DMS153 treated with DMSO at 0.1 percent for 48 hours (cell line): ENCODE data around the gene SAMD8.
"Not testable (repeated sequence)": the region's sequence is repeated elsewhere in the genome, so short reads cannot be mapped to it uniquely, and the experiment has no call there.

Experiments
- DNase-seq: peaks from one replicate; lab custom pipeline; 2025; ENCODE audit not compliant: unreplicated experiment; lab: John Stamatoyannopoulos, UW

Gene SAMD8

GRCh38 chr10:75191821-75192568, 80.5 kb downstream of the SAMD8 start:
- no peak for DNase-seq

DNA sequence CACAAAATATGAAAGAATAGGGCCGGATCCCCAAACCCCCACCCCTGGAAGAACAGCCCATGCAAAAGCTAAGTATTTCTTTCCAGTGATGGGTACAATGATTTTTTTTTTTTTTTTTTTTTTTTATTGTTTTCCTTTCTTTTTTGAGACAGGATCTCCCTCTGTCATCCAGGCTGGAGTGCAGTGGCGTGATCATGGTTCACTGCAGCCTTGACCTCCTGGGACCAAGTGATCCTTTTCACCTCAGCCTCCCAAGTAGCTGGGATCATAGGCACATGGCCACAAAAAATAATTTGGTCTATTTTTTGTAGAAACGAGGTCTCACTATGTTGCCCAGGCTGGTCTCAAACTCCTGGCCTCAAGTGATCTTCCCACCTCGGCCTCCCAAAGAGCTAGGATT, 83.2 kb downstream of the SAMD8 start:
- DNase-seq: not testable (repeated sequence)

DNA sequence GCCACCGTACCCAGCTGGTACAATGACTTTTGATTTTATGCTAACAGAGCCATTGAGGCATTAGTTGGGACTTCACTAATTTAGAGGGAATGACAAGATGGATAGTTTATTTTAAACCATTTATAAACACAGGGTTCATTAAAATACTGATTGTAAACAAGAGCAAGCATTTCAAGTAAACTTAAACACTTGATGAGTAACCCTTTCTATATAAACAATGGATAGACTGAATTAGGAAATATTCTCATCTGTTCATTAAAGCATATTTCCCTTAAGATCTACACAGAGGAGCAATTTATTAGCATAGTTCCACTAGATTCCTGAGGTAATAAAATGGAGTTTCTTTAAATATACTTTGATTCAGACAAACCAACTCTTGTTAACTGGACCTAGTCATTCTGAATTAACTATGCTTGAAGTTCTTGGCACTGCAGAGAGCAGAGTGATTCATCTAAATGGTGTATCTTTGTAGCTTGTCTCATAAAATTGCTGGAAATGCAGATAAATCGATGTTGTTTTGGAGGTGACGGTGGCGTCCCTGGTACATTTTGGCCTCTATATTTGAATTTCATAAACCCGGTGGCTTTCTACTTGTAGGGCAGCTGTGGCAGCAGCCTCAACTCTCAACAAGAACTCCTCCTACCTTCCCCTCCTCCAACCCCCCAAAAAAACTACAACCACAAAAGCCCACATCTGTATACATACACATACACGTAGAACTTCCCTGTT, 83.7 kb downstream of the SAMD8 start:
- no peak for DNase-seq

DNA sequence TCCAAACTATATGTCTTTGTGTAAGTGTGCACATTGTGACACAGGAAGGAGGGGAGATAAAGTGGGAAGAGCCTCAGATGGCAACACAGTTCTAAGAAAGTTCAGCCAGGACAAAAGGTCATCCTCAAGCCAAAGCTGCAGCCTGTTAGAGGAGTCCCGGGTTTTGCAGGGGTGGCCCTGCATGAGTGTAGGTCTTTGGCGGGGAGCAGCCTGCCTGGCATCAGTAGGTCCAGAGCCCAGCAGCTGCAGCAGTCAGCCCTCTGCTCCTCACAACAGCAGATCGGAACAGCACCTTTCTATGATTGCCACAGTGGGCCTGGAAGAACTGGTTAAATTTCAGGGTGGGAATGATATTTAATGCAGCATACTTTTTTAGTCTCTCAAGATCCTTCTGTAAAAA, 85.6 kb downstream of the SAMD8 start:
- no peak for DNase-seq

- no peak for DNase-seq
Observed at GRCh38 chr10:75197906-75198305, 86.5 kb downstream of the SAMD8 start.

DNA sequence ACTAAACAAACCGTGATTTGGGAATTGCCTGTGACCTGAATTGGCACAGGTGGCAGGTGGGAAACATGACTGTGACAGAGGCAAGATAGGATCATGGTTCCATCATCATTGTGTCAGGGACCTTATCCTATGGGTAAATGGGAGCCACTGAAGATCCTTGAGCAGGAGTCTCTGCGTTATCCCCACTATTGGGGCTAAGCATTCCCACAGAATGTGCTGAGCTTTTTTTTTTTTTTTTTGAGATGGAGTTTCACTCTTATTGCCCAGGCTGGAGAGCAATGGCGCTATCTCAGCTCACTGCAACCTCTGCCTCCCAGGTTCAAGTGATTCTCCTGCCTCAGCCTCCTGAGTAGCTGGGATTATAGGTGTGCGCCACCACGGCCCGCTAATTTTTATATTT, 88.5 kb downstream of the SAMD8 start:
- DNase-seq: not testable (repeated sequence)

- no peak for DNase-seq
Observed at GRCh38 chr10:75201793-75202307, 90.4 kb downstream of the SAMD8 start.

- DNase-seq: no peak
Observed at GRCh38 chr10:75202321-75203045, 91.0 kb downstream of the SAMD8 start.

GRCh38 chr10:75203046-75203620, 91.7 kb downstream of the SAMD8 start:
- DNase-seq: not testable (repeated sequence)

DNA sequence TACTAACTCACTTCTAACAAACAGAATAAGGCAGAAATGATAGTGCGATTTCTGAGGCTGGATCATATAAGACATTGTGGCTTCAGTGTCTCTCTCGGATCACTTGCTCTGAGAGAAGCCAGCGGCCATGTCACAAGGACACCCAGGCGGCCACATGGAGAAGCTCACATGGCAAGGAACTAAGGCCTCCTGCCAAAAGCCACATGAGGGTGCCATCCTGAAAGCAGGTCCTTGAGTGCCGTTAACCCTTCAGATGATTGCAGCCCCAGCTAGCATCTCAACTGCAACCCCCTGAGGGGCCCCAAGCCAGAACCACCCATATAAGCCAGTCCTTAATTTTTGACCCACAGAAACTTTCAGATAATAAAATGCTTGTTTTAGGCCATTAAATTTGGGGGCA, 92.3 kb downstream of the SAMD8 start:
- no peak for DNase-seq

GRCh38 chr10:75205908-75206307, 94.5 kb downstream of the SAMD8 start:
- DNase-seq: no peak

- not testable (repeated sequence) for DNase-seq
Observed at GRCh38 chr10:75206638-75207037, 95.2 kb downstream of the SAMD8 start.

DNA sequence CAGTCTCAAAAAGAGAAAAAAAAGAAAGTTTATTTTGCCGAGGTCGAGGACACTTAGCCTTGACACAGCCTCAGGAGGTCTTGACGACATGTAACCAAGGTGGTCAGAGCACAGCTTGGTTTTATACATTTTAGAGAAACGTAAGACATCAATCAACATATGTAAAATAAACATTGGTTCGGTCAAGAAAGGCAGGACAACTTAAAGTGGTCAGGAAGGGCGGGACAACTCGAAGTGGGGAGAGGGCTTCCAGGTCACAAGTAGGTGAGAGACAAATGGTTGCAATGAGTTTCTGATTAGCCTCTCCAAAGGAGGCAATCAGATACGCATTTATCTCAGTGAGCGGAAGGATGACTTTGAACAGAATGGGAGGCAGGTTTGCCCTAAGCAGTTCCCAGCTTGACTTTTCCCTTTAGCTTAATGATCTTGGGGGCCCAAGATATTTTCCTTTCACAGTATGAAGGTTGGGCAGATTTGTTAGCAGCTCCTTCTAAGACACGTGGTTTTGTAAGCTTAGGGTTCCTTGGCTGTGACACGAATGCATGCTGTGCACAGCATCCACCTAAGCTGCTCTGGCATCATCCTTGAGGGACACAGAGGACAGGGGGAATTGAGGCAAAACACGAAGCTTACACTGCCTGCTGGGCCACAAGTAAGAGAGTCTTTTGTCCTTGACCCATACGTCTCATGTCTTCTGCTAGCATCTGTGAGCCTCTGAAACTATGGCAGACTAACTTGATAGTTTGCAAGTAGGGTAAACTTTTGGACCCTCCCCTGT, 95.8 kb downstream of the SAMD8 start:
- DNase-seq: no peak

DNA sequence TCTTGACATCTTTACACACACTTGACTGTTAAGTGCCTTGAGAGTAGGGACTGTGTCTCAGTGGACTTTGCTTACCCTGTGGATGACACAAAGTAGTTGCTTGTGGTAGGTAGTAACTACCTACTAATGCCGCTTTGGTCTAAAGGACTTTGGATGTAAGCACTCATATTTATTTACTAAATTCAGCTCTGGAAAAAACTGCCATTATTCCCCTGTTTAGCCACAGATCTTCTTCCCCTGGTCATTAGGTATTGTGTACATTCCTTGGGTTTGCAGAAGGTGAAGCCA, 96.3 kb downstream of the SAMD8 start:
- DNase-seq: no peak

GRCh38 chr10:75208181-75208580, 96.7 kb downstream of the SAMD8 start:
- no peak for DNase-seq

DNA sequence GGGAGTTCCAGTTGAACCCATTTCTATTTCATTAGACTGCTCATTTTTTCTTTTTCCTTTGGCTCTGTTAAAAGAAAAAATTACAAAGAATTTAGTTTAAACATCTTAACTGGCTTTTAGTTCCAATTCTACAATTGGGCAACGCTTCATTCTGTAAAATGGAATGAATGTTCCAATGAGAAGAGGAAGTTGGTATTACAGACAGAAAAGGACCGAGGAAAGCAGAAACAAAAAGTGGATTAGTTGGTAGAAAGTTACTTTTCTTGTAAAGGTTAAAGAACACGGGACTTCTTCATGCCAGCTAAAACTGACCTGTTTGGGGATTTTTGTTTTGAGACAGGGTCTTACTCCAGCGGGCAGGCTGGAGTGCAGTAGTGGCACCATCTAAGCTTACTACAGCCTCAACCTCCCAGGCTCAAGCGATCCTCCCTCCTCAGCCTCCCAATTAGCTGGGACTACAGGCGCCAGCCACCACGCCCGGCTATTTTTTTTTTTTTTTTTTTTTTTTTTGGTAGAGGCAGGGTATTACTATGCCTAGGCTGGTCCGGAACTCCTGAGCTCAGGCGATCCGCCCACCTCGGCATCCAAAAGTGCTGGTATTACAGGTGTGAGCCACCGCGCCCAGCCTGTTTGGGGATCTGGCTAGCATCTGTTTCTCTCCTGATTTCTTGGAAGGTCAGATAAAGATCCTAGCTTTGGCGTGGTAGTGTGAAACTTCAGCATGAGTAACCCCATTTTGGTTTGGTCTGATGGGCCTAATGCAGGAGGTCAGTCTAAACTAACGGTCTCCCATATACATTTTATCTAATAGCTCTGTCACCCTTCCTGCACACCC, 97.8 kb downstream of the SAMD8 start:
- no peak for DNase-seq

GRCh38 chr10:75209921-75210281, 98.4 kb downstream of the SAMD8 start:
- DNase-seq: peak; percentile 65

- DNase-seq: peak; percentile 88
Observed at GRCh38 chr10:75210282-75211006, 99.0 kb downstream of the SAMD8 start, which contains the start of gene VDAC2. TSS of gene VDAC2 (plus strand) at chr10:75210796. CDS start at chr10:75211159, 363 bp downstream.

GRCh38 chr10:75211007-75211691, 99.7 kb downstream of the SAMD8 start:
- DNase-seq: no peak
